Astrocyte of the hippocampus (primary cell): Measurements from ENCODE around the gene FOXO6.
A peak's percentile ranks its signal among the peaks of the same experiment; 100 is the strongest.

Source experiments
- DNase-seq: peaks from one replicate; pipeline ENCODE4 v3.0.0; 2011; ENCODE audit warnings: low read depth, low spot score

Gene FOXO6

GRCh38 chr1:41382480-41383090 is 21.4 kb downstream of the FOXO6 start:
- DNase-seq, result peak; percentile 75

DNA sequence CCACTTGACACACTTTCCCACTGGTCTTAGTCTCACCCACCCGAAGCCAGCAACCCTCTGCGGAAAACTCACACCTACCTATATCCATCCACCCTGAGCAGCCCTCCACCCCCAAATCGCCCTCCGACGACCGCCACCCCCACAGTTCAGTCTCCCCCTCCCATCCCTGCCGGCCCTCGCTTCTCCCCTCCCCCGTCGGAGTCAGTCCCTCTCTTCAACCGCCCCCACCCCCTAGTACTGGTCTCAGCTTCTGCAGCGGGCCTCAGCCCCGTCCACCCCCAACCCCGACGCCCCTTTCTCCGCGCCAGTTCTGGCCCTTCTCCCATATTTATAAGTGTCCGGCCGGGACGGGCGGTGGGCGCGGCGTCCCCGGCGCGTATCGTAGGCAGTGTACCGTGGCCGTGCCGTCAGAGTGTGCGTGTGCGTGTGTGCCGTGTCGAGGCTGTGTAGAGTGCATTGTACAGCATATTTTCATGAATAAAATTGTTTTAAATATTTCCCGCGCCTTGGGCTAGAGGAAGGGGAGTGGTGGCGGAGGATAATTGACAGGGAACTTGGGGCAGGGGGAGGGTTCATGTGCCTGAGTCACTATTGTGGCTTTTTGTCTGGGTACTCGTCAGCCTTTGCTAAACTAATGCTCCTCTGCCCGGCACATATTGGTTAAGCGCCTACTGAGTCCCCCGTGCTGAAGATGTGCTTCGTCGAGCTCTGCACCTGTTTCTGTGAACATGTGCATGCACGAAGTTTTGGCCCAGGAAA is 22.0 kb downstream of the FOXO6 start:
- peak; percentile 63 for DNase-seq

- DNase-seq, result no peak
Observed at GRCh38 chr1:41384579-41384978, 23.3 kb downstream of the FOXO6 start.

GRCh38 chr1:41385398-41386195 is 24.4 kb downstream of the FOXO6 start:
- DNase-seq, result no peak

- DNase-seq, result no peak
Observed at GRCh38 chr1:41386196-41386663, 25.0 kb downstream of the FOXO6 start.

DNA sequence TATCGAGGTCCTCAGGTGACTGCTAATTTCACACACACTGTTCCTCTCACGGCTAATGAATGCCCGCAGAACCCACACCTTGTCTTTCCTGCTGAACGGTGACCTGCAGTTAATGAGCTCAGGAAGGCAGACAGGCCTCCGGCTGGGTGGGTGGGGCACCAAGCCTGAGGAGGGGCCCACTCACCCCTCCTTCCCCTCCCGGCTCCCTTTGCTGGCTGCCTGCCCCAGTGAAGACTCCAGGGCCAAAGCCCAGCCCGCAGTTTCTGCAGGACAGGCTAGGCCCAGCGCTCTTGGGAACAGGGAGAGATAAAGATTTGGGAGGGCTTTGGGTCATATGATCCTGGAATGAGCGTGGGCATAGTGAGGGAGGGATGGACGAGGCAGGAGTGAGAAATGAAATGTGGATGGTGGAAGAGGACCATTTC is 26.4 kb downstream of the FOXO6 start:
- DNase-seq, result peak; percentile 91

GRCh38 chr1:41388510-41388909 is 27.3 kb downstream of the FOXO6 start:
- no peak for DNase-seq

DNA sequence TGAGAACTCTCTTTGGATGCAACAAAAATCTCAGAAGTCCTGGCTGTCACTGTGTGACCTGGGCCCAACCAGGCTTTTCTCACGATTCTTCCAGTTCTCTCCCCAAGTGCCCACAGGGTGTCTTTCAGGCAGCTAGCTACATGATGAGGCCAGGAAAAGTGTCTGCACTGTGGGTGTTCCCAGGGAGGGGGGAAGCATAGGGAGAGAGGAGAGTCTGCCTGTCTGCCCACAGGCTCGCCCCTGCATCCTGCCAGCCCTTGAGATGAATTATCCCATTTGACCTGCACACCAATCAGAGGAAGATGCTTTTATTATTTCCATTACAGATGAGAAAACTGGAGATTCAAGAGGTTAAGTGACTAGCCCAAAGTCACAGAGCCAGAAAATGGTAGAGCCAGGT is 27.8 kb downstream of the FOXO6 start:
- no peak for DNase-seq

DNA sequence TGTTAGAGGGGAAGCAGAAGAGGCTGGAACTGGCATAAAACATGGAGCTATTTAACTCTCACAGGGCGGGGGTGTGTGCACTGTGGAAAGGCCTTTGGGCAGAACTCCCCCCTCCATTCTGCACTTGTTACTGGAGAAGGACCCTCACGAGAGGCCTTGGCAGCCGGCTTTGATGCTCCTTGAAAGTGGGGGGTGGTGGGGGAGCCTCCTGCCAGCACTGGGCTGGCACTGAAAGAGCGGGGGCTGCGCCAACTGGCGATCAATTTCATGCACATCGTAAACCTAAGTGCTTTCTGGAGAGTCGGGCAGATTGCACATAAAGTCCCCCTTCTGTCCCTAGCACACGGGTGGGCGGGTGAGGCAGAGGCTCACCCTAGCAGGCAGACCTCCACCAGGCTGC is 28.9 kb downstream of the FOXO6 start:
- DNase-seq, result no peak

DNA sequence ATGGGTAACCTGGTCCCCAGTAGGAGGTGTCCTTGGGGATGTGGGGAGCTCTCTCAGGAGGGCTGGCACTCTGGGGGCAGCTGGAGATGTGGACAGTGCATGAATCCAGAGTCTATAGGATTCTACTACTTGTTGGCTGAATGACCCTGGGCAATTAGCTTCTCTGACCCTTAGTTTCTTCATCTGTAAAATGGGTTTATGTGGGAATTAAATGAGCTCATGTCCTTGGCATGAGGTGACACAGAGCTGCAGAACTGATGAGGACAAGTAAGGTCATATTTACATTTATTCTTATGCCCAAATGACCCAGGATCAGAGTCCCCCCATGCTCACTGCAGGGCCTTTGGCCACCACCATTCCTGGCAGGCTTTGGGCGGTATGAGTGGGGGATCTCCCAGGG is 29.3 kb downstream of the FOXO6 start:
- DNase-seq, result no peak

GRCh38 chr1:41391834-41392527 is 30.7 kb downstream of the FOXO6 start:
- DNase-seq, result no peak

GRCh38 chr1:41392528-41392924 is 31.3 kb downstream of the FOXO6 start:
- DNase-seq, result no peak

GRCh38 chr1:41393716-41394368 is 32.6 kb downstream of the FOXO6 start:
- no peak for DNase-seq

DNA sequence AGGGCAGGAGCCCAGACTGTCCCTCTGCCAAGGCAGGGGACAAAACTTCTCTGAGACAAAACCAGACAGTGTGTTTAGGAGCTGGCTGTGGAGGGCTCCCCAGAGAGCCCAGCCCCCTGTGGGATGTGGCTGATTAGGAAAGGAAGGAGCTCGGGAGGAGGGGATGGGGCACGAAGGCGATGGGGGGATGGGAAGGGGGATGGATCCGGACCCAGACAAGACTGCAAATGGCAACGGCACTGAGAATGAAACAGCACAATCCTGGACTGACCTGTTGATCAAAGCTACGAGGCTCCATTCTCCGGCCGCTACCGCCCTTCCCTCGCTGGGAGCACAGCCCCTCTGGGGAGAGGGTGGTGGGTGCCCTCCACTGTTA is 33.1 kb downstream of the FOXO6 start:
- DNase-seq, result no peak

- peak; percentile 65 for DNase-seq
Observed at GRCh38 chr1:41394959-41395956, 34.0 kb downstream of the FOXO6 start.

- DNase-seq, result no peak
Observed at GRCh38 chr1:41396084-41396483, 34.9 kb downstream of the FOXO6 start.

GRCh38 chr1:41397020-41397419 is 35.8 kb downstream of the FOXO6 start:
- no peak for DNase-seq

DNA sequence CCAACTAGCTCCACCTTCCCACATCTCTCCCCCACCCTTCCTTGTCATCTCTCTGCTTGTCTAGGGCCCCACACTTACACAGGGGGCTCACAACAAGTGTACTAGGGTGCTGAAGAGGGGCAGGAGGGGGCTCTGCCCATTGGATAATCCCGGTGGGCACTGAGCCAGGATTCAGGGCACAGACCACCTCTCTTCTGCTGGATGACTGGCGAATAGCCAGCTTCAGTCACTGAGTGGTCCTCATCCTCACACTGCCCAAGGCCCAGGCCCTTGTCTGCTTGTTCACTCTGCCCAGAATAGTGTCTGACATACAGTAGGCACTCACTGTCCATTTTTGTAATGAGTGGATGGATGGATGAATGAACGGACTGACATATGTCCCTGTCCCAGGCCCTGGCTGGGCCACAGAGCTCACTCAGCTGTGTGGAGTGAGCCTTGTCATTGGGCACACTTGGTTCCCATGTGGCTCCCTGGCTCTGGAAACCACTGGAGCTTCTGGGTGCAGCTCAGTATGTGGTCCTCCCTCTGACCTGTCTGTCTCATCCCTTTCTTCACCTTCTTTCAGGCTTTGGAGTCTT is 36.6 kb downstream of the FOXO6 start:
- DNase-seq, result no peak

GRCh38 chr1:41399145-41399795 is 38.0 kb downstream of the FOXO6 start:
- DNase-seq, result no peak
